Tongue (tissue), 2 donors: ENCODE results near the gene KRTAP5-6. TPM values are rescaled to one million over a fixed set of nuclear protein-coding genes. Genes with fewer than 3 reads are reported as not detected.
A peak's percentile ranks its signal among the peaks of the same experiment; 100 is the strongest.

Experiments
- DNase-seq: peaks from one replicate; pipeline ENCODE4 v3.0.0-alpha.2; 2015
- total RNA-seq: library from RNA; depleted of rRNA; stranded (reverse); fragments of >200 nt; gene quantifications from one replicate; pipeline ENCODE4 v1.2.3, GENCODE V29; 2014

KRTAP5-6 gene
- total RNA-seq, 1 donor from 2014 or later = not detected

DNA sequence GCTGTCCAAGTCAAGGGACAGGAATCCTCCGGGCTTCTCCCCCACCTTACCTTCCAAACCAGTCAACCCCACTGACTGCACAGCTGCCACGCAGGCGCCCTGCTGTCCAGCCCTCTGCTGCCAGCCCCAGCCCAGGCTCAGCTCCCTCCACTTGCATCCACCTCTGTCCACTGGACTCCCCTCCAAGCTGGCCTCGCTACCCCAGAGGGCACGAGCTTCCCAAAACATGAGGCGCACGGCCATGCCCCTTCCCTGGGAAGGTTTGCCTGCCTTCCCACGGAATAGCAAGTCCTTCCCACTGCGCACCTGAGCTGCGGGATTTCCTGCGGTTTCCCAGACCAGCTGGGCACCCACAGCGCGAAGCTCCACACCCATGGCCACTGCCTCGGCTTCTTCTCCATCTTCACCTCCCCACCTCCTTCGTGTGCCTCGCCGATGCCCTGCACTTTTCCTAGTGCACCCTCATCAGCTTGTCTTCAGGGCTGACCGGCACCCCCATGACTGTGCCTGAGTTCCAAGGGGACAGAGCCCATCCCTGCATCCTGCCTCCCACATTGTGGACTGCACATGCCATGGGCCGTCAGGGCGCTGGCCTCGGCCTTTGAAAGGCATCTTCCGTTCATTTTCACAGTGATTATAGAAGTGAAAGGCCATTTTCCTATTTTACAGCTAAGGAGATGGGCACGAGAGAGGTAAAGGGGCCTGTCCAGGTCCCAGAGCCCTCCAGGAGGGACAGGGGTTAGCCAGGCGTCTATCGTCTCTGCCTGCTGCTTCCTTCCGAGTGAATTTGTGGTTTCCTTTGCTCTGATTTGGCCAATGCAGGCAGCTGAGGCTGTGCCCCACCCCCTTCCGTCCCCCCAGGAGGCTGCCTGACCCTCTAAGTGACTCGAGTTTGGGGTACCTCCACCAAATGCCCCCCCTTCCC lies 37.0 kb downstream of the KRTAP5-6 start:
- DNase-seq = no peak

DNA sequence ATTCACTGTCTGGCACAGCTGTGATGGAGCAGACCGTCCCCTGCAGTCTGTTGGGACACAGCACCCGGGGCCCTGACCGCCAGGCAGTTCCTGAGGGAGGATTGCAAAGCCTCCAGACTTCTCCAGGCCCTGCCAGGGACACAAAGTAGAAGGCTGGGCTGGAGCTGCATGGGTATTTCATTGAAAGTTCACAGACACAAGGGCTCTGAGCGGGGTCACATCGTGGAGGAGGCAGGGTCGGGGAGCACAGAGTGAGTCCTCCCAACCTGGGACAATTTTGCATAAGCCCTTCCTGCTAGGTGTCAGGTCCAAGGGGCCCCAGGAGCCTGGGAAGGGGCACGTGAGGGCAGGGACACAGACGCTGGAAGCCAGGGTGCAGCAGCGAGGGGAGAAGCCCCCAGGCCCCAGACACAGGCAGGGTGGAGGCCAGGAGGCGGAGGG lies 37.7 kb downstream of the KRTAP5-6 start:
- no peak for DNase-seq

DNA sequence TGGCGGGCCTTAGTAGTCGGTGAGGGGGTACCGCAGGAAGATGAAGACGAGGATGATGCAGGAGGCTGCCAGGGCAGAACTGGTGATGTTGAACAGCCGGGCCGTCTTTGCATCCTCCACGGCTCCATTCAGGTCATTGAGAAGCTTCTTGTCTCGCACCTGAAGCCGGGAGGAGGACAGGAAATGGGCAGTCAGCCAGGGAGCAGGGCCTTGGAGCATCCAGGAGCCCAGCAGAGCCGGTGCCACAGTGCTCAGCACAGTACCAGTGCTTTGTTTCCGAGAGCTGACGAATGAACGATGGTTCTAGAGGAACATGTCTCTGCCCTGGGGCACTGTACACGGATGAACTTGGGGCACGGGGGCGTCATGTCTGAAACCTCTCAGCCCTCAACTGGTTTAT lies 38.3 kb downstream of the KRTAP5-6 start:
- no peak for DNase-seq

DNA sequence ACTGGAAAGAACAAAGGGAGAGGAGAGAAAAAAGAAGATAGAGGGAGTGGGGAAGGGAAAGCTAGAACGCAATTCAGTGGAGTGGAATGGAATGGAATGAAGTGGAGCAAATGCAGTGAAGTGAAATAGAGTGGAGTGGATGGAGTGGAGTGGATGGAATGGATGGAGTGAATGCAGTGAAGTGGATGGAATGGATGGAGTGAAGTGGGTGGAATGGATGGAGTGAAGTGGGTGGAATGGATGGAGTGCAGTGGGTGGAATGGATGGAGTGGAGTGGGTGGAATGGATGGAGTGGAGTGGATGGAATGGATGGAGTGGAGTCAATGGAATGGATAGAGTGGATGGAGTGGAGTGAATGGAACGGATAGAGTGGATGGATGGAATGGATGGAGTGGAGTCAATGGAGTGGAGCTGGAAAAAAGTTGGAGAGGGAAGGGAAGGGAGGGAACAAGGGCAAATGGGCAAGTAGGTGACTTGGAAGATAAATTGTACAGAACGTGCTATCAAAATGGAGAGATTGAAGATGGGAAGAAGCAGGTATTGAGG lies 39.5 kb downstream of the KRTAP5-6 start:
- no peak for DNase-seq

DNA sequence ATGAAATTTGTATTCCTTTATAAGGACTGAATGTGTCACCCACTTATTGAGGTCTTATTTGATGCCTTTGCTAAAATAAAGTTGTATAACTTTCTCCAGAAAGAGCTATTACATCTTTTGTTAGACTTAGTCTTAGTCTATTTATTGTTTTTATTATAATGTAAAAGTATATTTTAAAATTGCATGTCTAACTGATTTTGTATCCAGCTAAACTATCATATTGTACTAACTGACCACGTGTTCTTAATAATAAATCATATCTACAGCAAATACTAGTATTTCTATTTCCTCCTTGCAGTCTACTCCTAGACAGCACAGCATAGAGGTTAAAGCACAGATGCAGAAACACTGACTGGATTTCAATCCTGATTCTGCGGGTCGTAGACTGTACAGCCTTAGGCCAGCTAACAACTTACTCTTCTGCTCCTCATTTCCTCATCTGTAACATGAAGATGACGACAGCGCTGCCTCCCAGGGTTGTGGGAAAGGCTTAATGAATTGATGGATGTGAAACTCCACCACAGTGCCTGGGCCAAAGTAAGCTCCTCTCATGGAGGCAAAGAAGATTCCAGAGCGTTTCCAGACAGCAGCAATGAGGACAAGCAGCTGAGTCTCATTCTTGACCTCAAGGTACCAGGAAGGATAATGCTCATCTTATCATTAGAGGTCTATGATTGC lies 40.2 kb downstream of the KRTAP5-6 start:
- no peak for DNase-seq

DNA sequence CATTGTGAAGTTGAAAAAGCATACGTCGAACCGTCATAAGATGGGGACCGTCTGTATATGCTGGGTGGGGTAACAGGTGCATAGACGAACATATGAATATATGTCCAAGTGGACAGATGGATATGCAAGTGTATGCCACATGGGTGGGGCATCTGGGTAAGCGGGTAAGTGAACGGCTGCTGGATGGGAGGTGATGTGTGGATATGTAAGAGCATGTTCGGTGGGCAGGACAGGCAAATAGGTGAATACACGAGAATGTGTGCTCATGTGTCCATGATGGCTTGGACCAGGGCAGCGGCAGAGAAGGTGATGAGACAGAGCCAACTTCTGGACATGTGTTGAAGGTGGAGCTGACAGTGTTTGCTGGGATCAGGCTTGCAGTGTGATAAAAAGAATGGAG lies 41.4 kb downstream of the KRTAP5-6 start:
- DNase-seq = no peak

DNA sequence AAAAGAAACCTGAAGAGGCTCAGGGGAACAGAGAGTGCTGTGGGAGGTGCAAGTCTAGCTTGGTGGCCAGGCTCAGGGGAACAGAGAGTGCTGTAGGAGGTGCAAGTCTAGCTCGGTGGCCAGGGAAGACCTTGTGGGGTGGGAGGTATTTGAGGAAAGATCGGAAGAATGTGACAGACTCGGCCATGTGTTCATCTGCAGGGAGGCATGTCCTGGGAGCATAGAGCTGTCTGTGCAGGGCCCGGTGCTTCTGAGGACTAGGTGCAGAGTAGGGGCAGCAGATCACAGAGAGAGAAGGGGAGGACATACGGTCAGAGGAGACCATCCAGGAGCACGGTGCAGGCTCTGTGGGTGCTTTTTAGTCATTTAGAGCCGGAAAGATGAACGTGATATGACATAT lies 42.6 kb downstream of the KRTAP5-6 start:
- DNase-seq = no peak

DNA sequence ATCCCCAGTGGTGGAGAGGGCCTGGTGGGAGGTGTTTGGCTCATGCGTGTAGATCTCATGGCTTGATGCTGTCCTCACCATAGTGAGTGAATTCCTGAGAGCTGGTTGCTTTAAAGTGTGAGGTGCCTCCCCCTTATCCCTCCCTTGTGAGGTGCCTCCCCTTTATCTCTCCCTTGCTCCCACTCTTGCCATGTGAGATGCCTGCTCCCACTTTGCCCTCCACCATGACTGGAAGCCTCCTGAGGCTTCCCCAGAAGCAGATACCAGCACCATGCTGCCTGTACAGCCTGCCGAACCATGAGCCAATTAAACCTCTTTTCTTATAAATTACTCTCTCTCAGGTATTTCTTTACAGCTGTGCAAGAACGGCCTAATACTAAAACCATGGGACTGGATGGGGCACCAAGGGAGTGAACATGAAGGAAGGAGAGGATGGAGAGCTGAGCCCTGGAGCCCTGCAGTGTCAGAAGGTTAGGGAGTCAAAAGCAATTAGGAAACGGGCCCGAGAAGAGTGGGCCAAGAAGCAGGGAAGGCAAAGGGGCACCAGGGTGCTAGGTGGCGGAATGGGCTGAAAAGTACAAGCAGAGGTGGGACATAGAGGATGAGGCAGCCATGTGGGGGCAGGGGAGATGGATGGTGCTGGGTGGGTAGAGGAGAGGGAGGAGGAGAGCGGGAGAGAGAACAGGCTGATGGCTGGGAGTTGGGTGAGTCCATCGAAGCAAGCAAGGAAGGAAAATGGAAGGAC lies 44.0 kb downstream of the KRTAP5-6 start:
- no peak for DNase-seq

DNA sequence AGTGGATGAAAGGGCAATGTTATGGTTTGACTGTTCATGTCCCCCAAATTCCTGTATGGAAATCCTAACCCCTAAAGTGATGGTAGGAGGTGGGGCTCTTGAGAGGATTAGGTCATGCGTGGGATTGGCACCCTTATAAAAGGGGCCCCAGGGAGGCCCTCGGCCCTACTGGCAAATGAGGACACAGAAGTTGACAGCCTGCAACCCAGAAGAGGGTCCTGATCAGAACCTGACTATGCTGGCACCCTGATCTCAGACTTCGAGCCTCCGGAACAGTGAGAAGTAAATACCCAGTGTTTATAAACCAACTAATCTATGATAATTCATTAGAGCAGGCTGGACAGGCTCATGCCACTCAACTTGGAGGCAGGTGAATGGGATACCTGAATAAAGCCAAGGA lies 44.7 kb downstream of the KRTAP5-6 start:
- DNase-seq = no peak

DNA sequence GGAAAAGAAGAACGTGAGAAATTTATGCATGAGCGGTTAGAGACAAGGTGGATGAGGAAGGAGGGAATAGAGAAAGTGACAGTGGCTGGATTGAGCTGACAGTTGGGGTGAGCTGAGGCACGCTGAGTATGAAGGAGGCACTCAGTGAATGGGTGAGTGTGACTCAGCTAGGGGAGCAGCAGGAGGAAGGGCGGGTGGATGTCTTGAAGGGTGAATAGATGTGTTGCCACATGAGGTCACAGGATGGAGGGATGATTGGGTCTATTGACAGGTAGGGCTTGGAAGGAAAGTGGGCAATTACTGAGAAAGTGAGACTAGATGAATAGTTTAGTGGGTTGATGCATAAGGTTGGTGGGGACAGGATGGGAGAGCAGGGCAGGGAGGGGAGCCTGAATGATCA lies 45.4 kb downstream of the KRTAP5-6 start:
- no peak for DNase-seq

DNA sequence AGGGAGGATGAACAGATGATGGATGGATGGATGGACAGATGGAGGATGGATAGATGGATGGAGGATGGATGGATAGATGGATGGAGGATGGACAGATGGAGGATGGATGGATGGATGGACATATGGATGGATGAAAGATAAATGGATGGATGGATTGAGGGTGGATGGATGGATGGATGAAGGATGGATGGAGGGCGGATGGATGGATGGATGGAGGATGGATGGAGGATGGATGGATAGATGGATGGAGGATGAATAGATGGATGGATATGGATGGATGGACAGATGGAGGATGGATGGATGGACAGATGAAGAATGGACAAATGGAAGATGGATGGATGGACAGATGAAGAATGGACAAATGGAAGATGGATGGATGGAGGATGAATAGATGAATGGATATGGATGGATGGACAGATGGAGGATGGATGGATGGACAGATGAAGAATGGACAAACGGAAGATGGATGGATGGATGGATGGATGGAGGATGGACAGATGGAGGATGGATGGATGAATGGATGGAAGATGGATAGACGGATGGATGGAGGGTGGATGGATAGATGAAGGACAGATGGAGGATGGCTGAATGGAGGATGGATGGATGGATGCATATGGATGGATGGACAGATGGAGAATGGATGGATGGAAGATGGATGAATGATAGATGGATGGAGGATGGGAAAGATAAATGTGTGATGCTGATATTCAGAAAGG lies 46.0 kb downstream of the KRTAP5-6 start:
- no peak for DNase-seq

DNA sequence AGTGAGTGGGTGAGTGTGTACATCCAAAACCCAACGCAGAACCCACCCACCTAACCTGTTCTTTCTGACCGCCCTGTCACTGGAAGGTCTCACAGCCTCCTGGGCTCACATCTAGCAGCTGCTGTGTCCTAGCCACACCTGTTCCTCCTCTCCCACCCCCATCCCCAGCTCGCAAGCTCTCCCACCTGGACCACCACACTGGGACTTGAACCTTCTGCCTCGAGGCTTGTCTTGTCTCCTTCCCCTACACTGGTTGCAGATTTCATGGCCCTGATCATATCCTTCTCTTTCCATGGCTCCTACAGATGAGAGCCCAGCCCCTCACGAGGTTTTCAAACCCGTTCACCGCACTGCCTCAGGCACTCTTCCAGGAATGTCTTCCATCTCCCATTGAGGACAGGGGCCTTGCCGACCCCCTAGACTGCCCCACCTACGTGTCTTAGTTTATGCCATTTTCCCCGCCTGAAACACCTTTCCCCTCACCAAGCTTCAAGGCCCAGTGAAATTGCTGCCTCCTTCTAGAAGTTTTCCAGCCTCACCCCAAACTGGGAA lies 46.7 kb downstream of the KRTAP5-6 start:
- DNase-seq = no peak

DNA sequence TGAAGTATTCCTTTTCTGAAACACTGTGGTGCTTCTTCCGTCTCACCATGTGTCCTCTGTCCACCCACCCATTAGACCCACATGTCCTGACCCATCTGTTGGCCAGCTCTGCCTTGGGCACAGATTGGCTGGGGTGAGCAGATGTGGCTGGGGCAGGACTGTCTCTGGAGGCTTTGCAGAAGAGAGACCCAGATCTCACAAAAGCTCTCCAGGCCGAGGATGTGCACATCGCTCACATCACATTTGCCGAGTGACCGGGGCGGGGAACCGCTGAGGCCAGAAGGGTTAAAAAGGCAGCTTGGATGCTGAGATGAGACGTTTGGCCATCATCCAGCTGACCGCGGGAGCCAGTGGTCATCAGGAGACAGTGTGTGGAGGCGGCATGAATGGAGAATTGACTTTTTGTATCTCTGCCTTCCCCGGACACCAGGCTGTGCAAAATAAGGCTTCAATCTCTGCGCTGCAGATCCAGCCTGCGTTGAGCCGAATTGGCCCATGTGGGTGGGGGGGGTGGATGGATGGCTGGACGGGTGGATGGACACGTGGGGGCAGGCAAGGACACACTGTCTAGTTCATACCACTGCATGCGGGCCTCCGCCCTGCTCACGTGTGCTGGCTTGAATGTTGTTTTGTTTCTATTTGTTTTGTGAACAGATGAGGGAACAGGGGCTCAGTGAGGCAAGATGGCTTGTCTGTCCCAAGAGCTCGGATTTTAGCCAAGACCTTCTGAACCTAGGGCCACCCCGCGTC lies 47.3 kb downstream of the KRTAP5-6 start:
- DNase-seq = no peak

DNA sequence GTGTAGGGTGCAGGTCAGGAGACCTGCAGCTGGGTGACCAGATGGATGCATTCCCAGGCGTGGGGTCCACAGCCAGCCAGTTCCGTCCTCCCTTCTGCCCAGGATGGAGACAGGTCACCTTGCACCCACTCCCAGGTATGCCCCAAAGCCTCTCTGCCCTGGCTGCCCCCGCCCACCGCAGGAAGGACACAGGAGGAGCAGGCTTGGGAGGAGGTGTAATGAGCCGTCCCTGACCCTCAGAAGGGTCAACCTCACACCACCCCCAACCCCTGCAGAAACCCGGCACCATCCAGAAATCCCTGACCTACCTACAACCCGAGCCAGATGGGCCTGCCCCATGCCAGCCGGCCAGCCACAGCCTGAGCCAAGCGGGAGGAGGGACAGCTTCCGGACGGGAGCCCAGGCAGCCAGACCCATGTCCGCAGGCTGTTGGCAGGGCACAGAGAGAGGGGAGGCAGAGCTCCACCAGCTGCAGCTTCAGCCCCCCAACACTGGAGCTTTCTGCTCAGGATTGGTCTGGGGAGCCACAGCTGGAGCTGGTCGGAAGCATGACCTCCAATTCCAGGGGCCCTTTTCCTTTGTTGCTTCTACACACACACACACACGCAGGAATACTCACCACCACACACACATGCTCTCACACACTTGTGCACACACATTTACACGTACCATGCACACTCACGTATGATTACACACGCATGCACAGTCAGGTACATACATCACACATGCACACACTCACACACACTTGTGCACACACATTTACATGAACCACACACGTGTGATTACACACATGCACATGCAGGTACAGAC lies 48.1 kb downstream of the KRTAP5-6 start:
- peak; percentile 46 for DNase-seq

DNA sequence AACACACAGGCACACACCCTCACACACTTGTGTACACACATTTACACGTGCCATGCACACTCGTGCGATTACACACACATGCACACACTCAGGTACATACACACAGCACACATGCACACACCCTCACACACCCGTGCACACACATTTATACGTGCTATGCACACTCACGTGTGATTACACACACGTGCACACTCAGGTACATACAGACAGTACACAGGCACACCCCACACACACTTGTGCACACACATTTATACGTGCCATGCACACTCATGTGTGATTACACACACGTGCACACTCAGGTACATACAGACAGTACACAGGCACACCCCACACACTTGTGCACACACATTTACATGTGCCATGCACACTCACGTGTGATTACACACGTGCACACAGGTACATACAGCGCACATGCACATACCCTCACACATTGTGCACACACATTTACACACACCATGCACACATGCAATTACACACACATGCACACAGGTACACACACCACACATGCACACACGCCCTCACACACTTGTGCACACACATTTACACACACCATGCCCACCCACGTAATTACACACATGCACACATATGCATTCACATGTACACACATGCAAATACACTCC lies 48.8 kb downstream of the KRTAP5-6 start:
- DNase-seq = no peak

DNA sequence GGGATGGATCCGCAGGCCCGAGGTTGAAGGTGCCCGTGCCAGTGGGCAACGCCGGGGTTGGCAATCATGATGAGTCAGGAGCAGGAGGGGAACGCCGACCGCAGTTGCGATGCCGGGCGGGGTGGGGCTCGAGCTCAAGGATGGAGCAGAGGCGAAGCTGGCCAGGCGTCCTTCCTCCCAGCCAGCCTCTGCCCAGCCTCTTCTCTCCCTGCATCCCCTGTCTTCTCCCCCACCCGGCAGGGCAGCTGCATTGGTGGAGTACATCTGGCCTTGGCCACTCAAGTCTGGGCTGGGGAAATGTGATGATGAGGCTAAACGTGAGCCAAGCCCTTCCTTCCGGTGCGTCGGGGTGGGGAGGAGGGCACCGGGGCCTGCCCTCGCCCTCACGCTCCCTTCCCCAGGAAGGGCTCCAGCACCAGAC lies 49.5 kb downstream of the KRTAP5-6 start:
- no peak for DNase-seq

DNA sequence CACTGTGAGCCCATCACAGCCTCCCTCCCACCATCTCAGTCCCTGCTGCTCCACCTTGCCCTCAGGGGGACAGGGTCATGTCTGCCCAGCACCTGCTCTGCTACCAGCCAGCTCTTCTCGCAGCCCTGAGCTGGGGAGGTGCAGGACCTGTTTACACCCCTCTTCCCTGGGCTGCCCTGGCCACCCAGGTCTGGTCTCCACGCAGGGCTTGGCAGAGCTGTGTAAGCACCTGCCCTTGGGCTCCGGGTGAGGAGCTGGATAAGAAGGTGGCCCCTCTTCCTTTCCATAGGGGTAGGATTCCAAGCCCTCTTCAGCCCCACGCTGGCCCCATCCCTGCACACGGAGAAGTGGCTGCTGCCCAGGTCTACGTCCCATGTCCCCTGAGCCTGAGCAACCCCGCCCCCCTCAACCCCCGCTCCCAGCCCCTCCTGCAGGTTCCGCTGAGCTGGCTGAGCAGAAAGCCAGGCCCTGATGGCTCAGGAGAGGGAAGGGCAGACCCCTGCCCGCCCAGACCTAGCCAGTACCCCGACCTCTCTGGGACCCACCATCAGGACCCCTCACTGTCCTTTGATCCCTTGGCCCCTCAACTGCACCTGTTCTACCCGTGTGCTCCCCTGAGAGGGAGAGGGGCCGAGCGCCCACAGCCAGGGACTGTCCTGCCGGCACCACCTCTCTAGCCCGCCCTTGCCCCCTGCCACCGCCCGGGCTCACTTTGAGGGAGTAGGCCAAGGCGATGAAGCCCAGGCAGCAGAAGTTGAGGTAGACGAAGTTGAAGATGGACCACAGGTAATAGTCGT lies 50.2 kb downstream of the KRTAP5-6 start:
- DNase-seq = no peak
